ENCODE measurements around the gene SPG21.

The SPG21 gene

DNA sequence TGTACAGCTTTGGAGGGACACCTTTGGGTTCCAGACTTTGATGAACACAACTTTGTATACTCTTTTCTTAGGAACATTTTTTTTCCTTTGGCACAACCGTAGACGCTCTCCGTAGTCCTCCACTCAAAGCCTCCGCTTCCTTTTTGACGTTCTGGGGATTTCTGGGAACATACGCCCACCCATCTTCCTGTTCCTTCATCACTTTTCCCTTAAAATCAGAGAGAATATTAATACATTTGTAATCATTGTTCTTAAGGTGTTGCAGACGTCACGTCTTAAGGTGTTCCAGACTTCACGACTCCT is 405 bp upstream of the SPG21 start:
- no peak for DNase-seq

- DNase-seq = no peak
Measured at GRCh38 chr15:64987136-64987535, 2.6 kb downstream of the SPG21 start.

DNA sequence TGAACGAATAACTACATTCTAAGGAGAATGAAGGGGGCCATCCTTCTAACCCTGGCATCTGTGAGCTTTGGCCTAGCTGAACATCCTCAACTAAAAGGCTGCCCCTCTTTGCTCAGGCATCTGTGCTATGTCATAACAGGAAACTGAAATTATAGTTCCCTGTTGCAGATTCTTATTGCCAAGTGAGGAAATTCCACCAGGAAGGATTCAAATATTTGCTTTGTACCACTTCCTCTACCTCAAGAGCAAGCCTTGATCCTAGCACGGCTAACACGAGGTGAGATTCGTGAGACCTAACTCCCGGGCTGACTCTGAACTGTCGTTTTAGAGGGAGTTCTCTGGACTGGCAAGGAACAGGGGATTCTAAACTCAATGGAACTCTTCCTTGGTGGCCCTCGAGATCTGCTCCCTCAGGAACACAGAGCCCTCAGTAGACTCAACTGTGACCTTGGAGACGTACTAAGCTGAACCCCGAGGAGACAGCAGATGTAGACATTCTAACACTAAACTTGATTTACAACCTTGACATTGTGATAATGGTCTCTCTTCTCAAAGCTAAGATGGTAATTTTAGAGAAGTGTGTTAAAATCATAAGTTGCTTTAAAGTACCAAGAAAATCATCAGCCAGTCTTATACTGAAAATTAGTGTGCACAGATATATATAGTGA is 4.2 kb downstream of the SPG21 start:
- no peak for DNase-seq

GRCh38 chr15:64982472-64982871 is 7.2 kb downstream of the SPG21 start:
- no peak for DNase-seq

DNA sequence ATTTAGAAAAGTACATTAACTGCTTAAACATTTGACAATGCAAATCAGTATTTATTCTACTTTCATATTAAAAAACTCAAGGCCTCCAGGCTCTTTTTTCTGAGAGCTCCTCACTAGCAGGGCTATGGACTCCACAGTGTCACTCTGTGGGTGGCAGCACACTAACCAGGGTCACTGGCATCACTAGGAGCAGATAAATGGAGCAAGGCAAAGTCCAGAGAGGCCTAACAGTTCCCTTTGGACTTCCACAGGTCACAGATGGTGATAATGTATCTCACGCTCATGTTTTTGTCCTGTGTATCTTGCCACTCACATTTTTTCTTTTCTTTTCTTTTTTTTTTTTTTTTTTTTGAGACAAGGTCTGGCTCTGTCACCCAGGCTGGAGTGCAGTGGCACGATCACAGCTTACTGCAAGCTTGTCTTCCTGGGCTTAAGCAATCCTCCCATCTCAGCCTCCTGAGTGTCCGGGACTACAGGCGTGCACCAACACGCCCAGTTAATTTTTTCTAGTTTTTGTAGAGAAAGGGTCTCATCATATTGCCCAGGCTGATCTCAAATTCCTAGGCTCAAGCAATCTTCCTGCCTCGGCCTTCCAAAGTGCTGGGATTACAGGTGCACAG is 7.8 kb downstream of the SPG21 start:
- no peak for DNase-seq

DNA sequence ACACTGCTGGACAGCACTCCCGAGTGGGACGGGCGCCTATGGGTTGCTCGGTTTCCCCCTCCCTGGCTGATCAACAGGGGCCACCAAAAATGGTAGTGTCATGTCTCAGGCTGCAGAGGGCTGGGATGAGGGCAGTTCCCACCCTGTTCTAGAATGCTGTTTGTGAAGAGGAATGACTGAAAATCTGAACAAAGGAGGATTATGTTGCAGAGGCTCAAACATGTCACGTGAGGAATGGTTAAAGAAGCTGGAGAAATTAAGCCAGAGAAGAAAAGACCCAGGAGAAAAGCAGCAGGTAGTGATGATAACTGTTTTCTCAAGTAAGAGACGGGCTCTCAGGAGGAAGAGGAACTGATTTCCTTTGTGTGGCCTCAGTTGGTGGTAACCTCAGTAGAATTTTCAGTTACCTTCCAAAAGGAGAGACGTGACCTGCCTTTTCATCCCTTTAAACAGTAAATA is 10.4 kb downstream of the SPG21 start:
- DNase-seq = no peak

DNA sequence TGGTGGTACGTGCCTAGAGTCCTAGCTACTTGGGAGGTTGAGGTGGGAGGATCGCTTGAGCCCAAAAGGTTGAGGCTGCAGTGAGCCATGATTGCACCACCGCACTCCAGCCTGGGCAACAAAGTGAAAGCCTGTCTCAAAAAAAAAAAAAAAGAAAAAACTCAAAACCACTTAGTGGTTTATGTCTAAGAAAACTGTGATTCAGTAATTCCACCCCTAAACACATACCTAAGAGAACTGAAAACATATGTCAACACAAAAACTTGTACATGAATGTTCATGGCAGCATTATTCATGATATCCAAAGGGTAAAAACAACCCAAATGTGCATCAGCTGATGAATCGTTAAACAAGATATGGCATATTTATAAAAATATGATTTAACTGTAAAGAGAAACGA is 14.3 kb downstream of the SPG21 start:
- DNase-seq = no peak

DNA sequence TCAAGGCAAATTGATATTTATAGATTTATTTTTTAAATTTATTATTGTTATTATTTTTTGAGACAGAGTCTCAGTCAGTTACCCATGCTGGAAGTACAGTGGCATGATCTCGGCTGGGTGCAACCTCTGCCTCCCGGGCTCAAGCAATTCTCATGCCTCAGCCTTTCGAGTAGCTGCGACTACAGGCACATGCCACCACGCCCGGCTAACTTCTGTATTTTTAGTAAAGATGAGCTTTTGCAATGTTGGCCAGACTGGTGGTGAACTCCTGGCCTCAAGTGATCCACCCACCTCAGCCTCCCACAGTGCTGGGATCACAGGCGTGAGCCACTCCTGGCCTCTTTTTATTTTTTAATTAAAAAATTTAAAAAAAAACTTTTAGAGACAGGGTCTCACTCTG is 19.0 kb downstream of the SPG21 start:
- no peak for DNase-seq

DNA sequence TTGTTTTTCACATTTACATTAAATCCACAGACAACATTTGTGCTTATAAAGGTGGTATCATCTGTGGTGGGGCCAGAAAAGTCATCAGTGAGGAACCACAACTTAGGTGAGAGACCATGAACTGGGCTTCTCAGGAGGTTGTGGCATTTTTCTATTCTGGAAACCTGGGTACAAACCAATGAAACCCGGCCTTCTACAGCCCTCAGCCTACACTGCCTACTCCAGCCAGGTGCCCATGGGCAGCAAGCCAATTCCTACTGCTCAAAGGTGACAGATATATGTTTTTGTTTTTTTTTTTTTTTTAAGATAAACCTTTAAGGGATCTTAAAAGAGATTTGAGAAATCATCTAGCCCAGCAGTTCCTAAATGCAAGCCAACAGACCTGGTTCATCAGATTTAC is 20.3 kb downstream of the SPG21 start:
- DNase-seq = no peak

GRCh38 chr15:64961013-64961412 is 28.7 kb downstream of the SPG21 start:
- no peak for DNase-seq

GRCh38 chr15:64960153-64960552 is 29.6 kb downstream of the SPG21 start:
- no peak for DNase-seq

GRCh38 chr15:64959128-64959527 is 30.6 kb downstream of the SPG21 start:
- DNase-seq = no peak

DNA sequence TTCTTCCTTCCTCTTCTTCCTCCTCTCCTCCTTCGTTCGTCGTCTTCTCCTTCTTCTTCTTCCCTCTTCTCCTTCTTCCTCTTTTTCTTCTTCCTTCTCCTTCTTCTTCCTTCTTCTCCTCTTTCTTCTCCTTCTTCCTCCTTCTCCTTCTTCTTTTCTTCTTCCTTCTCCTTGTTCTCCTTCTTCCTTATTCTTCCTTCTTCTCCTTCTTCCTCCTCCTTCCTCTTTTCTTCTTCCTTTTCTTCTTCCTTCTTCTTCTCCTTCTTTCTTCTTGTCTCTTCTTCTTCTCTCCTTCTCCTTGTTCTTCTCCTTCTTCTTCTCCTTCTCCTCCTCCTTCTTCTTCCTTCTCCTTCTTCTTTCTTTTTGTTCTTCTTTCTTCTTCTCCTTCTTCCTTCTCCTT is 35.3 kb downstream of the SPG21 start:
- no peak for DNase-seq

DNA sequence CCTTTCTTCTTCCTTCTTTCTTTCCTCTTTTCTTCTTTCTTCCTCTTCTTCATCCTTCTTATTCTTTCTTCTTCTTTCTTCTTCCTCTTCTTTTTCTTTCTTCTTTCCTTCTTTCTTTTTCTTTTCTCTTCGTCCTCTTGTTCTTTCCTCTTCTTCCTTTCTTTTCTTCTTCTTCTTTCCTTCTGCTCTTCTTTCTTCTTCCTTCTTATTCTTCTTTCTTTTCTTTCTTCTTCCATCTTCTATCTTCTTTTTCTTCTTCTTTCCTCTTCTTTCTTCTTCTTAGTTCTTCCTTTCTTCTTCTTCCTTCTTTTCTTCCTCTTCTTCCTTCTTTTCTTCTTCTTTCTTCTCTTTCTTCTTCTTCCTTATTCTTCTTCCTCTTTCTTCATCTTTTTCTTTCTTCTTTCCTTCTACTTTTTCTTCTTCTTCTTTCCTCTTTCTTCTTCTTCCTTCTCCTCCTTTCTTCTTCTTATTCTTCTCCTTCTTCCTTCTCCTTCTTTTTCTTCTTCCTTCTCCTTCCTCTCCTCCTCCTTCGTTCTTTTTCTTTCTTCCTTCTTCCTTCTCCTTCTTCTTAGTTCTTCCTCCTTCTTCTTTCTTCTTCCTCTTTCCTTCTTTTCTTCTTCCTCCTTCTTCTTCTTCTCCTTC is 37.8 kb downstream of the SPG21 start:
- DNase-seq = no peak

DNA sequence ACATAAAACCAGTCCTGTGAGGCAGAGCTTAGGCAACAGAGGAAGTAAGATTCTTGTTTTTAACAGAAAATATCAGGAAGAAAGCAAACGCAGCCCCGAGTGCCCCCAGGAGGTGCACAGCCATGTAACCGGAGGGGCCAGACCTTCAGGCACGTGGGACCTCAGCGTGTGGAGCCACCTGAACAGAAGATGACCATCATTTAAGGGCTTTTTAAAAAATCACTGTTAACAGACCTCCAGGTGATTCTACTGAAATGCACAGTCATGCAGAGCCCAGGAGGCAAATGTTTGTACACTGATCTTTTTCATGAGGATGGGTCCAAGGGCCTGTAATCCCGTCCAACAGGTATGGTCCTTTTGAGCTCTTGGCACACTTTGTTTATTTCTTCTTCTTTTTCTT is 38.8 kb downstream of the SPG21 start:
- no peak for DNase-seq

DNA sequence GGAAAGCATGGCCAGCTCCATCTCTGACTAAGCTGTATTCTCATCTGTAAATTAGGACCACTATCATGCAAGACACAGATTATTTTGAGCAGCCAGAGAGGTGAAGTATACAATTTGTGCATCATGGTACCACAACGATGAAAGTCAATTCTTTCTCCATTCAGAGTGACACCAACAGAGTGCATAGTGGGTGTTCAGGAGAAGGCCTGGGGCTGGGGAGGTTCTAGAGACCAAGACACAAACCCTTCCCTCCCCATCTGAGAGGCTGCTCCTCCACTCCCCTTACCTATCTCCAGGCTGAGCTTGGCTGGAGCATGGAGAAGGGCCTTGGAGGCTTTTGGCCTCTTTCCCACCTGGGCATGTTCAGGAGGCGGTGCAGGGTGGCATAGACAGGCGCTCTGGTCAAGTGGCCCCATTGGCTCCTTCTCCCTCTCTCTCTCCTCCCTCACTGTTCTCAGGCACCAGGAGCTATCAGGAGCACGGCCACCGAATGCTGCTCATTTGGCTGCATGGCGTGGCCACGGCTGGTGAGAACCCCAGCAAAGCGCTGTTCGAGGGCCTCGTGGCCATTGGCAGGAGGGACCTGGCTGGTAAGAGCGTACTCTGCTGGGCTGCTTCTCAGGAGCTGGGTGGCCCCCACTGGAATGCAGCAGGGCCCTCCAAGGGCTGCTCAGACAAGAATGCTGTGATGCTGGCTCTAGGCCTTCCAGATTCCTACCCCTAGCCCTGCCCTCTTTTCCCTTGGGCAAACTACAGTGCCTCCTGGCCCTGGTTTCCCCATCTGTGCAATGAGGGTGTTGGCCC is 40.1 kb downstream of the SPG21 start:
- no peak for DNase-seq

GRCh38 chr15:64948916-64949315 is 40.8 kb downstream of the SPG21 start:
- no peak for DNase-seq

DNA sequence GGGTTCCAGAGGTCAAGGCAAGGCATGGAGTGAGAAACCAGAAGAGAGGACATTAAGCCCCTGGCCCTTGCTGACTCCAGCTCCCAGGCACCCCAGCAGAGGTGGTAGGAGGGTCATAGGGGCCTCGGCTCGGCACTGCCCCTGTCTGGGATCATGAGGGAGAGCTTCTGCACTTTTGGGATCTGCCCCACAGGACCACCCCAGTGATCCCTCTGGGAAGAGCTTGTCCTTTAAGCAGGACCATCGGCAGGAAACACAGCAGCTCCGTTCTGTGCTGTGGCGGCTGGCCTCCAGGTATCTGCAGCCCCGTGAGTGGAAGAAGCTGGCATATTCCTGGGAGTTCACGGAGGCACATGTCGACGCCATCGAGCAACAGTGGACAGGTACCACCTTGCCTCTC is 42.5 kb downstream of the SPG21 start:
- DNase-seq = no peak

DNA sequence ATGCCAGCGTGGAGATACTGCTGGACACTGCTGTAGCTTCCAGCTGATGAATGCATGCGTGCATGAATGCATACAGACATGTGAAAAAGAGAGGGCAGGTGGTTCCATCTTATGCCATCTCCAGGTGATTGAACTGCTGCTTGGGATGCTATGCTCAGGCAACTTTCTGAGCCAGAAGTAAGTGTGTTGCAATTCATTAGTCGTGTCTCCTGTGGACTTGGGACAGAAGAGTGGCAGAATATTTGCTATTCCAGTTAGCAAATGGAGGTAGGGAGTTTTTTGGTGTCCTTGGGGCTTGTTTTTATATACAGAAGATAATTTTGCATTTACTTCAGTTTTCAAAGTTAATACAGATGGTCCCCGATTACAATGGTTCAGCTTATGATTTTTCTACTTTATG is 44.8 kb downstream of the SPG21 start:
- no peak for DNase-seq

DNA sequence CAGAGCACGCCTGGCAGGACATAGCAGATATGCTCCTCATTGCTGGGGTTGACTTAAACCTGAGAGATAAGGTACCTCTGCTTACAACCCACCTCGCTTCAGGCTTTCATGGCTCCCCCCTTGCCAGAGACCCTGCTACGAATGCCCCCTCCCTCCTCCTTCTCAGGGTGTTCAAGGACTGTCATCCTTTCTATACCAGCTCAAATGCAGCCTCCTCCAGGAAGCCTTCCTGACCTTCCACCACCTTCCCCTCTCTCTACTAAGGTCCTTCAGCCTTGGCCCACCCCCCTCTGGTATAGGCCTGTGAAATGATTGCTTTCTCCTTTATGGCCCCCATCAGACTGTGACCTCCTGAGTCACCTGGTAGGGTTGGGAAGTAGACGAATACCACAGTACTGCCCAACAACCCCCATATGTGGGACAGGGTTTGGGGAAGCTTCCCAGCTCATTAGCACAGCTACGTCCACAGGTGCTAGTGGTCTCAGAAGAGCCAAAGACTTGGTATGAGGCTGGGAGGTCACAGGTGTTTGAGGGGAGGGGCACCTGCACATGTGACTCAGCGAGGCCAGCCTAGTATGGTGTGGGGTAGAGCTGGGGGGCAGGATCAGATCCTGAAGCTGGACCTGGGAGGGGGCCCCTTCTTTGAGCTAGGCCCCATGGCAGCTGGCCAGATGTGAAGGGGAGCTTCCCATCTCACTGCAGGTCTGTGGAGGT is 46.0 kb downstream of the SPG21 start:
- no peak for DNase-seq

GRCh38 chr15:64942356-64942755 is 47.4 kb downstream of the SPG21 start:
- no peak for DNase-seq

GRCh38 chr15:64938192-64938591 is 51.5 kb downstream of the SPG21 start:
- DNase-seq = no peak

DNA sequence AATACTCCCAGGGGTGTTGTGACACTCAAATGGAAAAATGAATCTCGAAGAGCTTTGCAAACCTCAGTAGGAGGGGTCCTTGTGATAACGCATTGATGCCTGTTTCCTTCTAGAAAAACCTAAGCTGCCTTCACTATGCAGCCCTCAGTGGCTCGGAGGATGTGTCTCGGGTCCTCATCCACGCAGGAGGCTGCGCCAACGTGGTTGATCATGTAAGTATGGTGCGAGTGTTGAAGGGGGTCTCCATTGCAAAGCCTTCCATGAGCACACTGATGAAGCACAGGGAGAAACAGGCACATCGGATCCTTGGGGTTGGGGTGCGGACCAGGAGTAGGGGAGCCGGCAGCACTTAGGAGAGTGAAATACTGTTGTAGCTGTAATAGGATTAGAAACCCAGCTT is 55.7 kb downstream of the SPG21 start:
- DNase-seq = no peak
